Activated CD4-positive, alpha-beta T cell treated with anti-CD3 and anti-CD28 coated beads, Interleukin-2, amount 10 ng/mL, durations not matched to agents 7 days and 5 days (primary cell): ENCODE results near the gene GIMAP8. TPM values are rescaled to one million over a fixed set of nuclear protein-coding genes. Genes with fewer than 3 reads are reported as not detected.

Source experiments
- CTCF ChIA-PET: fragments of 350-600 bp; sonication (Branson Sonifier 250); formaldehyde crosslinking; loops from one replicate; lab custom pipeline; 2021; ENCODE audit warnings: antibody characterized with exemption; lab: Charles Lee
- POLR2A ChIA-PET: fragments of 350-600 bp; sonication (Branson Sonifier 250); formaldehyde crosslinking; loops from one replicate; lab custom pipeline; 2021; ENCODE audit warnings: antibody characterized with exemption; lab: Charles Lee
- DNase-seq: peaks from one replicate; pipeline ENCODE4 v3.0.0-alpha.2; 2020
- H3K27ac Mint-ChIP-seq: one replicate; pipeline ENCODE4 v1.8.0; 2021; ENCODE audit warnings: mild to moderate bottlenecking, moderate library complexity, mixed read lengths
- H3K27me3 Mint-ChIP-seq: one replicate; pipeline ENCODE4 v1.8.0; 2021; ENCODE audit warnings: mixed read lengths
- H3K36me3 Mint-ChIP-seq: one replicate; pipeline ENCODE4 v1.8.0; 2021; ENCODE audit warnings: low read depth, mixed read lengths
- H3K4me1 Mint-ChIP-seq: one replicate; pipeline ENCODE4 v1.8.0; 2021; ENCODE audit warnings: mixed read lengths
- H3K4me3 Mint-ChIP-seq: one replicate; pipeline ENCODE4 v1.8.0; 2021; ENCODE audit warnings: mild to moderate bottlenecking, moderate library complexity, mixed read lengths
- H3K9me3 Mint-ChIP-seq: one replicate; pipeline ENCODE4 v1.8.0; 2021; ENCODE audit warnings: mixed read lengths
- total RNA-seq, 2 experiments: library from RNA; stranded (reverse); gene quantifications; one replicate each; pipeline ENCODE4 v1.2.3, GENCODE V29; 2021

Gene GIMAP8
- total RNA-seq, 2 experiments from 2014 or later: 35.9 to 36.3 TPM

DNA sequence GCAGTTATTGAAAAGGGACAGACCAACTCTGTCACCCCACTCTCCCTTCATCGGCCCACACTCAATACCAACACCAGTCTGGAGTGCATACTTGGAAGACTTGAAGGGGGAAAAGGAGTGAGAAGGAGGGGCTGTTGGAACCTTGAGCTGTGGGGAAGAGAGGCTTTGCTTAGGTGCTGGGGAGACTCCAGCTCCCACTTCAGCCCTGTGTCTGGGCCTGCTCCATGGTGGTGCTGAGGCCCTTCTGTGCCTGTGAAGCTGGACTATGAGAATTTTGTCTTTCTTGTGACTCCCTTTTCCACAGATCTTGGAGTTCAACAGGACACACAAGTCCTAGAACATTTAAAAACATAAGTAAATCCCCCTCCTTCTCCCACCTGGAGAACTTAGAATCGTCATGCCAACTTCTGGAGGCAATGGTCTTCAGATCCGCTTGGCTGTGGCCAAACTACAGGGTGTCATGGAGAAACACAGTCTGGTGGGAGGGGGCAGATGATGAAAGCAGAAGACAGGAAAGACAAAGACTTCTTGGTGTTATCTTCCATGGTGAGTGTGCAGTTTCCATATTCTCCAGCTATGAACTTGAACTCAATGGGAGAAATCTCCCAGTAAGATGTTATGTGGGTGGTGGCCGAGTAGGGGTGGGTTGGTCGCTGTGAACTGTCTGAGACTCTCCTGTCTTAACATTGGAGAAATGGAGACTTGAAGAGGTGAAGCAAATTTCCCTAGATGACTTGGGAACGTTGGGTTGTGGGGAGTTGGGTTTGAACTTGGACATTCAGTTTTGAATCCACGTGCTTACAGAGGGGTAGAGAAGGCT lies 18.4 kb upstream of the GIMAP8 start:
- no peaks in the 10 kb centered on the region for H3K9me3 Mint-ChIP-seq
- CTCF ChIA-PET: interaction anchor here (0.9 to 3.7 kb wide), 6 partner anchors 13 to 135 kb away, joined by 3 to 16 read pairs (median 4); no protein-coding TSS in a partner anchor
- no peak for DNase-seq
- no peaks in the 10 kb centered on the region for H3K27me3 Mint-ChIP-seq
- peaks cover 45% of the 10 kb centered on the region for H3K4me1 Mint-ChIP-seq
- H3K36me3 Mint-ChIP-seq: peaks cover 2% of the 10 kb centered on the region
- H3K4me3 Mint-ChIP-seq: no peak overlapping the region
- no peak overlapping the region for H3K27ac Mint-ChIP-seq
- POLR2A ChIA-PET: no interaction called here

DNA sequence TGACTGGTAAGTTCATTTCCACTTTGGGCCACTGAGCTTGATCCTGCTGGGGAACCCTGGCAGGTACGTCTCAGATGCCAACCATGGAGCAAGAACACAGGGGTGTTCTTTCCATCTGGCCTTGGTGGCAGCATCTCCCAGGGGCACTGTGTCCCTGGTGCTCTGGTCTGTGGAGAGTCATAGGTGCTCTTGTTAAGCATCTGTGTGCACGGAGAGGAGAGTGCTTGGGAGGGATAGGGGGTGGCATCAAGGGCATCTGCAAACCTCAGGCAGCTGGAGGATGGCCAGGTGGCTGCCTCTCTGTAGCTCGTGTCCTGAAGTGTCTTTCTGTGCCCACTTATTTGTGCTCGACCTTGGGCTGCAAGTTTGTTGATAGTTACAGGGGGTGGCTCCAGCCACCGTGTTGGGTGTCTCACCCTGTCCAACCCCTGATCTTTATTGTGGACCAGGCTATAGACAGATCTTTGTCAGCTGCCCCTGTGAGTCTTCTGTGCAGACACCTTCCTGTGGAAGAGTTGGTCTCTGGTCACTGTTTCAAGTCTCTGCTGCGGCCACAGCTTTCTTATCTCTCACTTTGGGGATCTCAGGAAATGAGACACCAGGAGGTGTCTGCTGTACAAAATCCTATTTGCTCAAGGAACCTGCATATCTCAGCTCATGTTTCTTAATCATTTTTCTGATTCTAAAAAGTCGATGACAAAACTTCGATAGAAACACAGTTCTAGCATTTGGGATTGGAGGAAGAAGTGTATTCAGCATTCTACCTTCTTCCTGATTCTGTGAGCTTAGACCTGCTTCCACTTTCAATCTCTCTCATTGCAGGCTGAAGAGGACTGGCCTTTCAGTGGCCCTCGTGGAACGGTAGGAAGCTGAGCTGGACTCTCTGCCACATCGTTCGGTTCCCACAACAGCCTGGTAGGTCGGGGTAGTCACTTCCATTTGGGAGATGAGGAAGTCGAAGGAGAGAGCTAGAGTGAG lies 17.2 kb upstream of the GIMAP8 start:
- Mint-ChIP-seq H3K27ac (peak overlapping the region; percentile 86), H3K4me1 (peaks cover 45% of the 10 kb centered on the region), H3K9me3 (no peaks in the 10 kb centered on the region), H3K4me3 (peak overlapping the region; percentile 69), H3K27me3 (no peaks in the 10 kb centered on the region), H3K36me3 (peaks cover 2% of the 10 kb centered on the region)
- ChIA-PET CTCF (interaction anchor here (0.9 to 1.7 kb wide), 12 partner anchors 12 to 346 kb away, joined by 3 to 5 read pairs (median 3); partner anchors contain the start of genes GIMAP8, REPIN1 and ZNF775), POLR2A (interaction anchor here (0.7 kb wide), 1 partner anchor 21 kb away, joined by 3 read pairs; no protein-coding TSS in a partner anchor)
- no peak for DNase-seq

- no peak for DNase-seq
- Mint-ChIP-seq H3K4me1 (peaks cover 40% of the 10 kb centered on the region), H3K9me3 (no peaks in the 10 kb centered on the region), H3K4me3 (no peak overlapping the region), H3K27me3 (no peaks in the 10 kb centered on the region), H3K27ac (peak overlapping the region; percentile 86), H3K36me3 (peaks cover 2% of the 10 kb centered on the region)
- ChIA-PET POLR2A (interaction anchor here (0.6 kb wide), 1 partner anchor 23 kb away, joined by 3 read pairs; no protein-coding TSS in a partner anchor), CTCF (interaction anchor here (0.9 to 1.4 kb wide), 6 partner anchors 13 to 345 kb away, joined by 3 to 4 read pairs (median 3); partner anchors contain the start of genes GIMAP8, REPIN1 and ZNF775)
Observed at GRCh38 chr7:150434240-150434639, 16.2 kb upstream of the GIMAP8 start.

DNA sequence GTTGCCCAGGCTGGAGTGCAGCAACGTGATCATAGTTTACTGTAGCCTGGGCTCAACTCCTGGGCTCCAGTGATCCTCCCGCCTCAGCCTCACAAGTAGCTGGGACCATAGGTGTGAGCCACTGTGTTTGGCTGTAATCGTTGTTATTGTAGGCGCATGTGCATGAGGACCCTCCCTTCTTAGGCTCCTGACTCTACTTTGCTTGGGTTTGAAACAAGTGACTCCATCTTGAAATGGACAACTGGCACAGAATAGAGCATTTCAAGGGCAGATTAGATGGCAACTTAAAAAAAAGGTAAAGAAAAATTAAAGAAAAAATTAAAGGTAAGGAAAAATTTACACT lies 15.4 kb upstream of the GIMAP8 start:
- H3K36me3 Mint-ChIP-seq: peaks cover 5% of the 10 kb centered on the region
- H3K27ac Mint-ChIP-seq: no peak overlapping the region
- CTCF ChIA-PET: interaction anchor here (1.1 kb wide), 1 partner anchor 12 kb away, joined by 3 read pairs; no protein-coding TSS in a partner anchor
- DNase-seq: no peak
- peaks cover 43% of the 10 kb centered on the region for H3K4me1 Mint-ChIP-seq
- POLR2A ChIA-PET: interaction anchor here (0.6 kb wide), 1 partner anchor 22 kb away, joined by 3 read pairs; no protein-coding TSS in a partner anchor
- no peaks in the 10 kb centered on the region for H3K27me3 Mint-ChIP-seq
- peaks cover 3% of the 10 kb centered on the region for H3K9me3 Mint-ChIP-seq
- H3K4me3 Mint-ChIP-seq: no peak overlapping the region

DNA sequence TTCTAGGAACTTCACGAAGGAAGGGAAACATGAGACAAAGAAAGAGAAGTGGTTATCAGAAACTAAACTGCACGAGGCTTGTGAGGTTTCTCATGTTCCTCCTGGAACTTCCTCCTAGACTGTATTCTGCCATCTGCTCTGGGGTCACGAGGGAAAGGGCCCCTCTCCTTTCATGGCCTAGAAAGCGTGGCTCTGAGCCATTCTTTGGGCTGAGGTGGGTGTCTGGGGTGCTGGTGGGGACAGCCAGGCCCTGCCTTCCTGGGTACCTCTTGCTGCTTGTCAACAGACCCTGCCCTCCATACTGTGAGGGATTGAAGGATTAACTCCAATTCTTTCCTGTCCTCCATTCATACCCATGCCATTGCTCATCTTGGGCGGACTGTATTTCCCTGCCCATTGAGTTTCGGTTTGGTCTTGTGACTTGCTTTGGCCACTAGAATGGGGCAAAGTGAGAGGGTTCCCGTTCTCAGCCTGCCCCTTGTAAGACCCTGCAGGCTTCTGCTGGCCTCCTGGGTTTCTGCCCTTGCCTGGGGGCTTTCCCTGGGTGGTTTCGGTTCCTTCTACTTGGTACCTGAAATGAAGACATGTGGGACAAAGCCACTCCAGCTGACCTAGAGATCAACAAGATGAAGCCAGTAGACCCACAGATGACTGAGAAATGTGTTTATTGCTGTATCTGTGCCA lies 14.9 kb upstream of the GIMAP8 start:
- peaks cover 7% of the 10 kb centered on the region for H3K9me3 Mint-ChIP-seq
- ChIA-PET POLR2A (no interaction called here), CTCF (interaction anchor here (1.1 kb wide), 1 partner anchor 12 kb away, joined by 3 read pairs; no protein-coding TSS in a partner anchor)
- DNase-seq: no peak
- no peak overlapping the region for H3K27ac Mint-ChIP-seq
- peaks cover 48% of the 10 kb centered on the region for H3K4me1 Mint-ChIP-seq
- H3K4me3 Mint-ChIP-seq: no peak overlapping the region
- H3K27me3 Mint-ChIP-seq: no peaks in the 10 kb centered on the region
- H3K36me3 Mint-ChIP-seq: peaks cover 8% of the 10 kb centered on the region

GRCh38 chr7:150439967-150440366 lies 10.5 kb upstream of the GIMAP8 start:
- no peak overlapping the region for H3K27ac Mint-ChIP-seq
- peaks cover 29% of the 10 kb centered on the region for H3K4me1 Mint-ChIP-seq
- DNase-seq: no peak
- POLR2A ChIA-PET: no interaction called here
- peaks cover 33% of the 10 kb centered on the region for H3K36me3 Mint-ChIP-seq
- CTCF ChIA-PET: interaction anchor here (0.6 to 1.1 kb wide), 4 partner anchors 9 to 563 kb away, joined by 3 to 4 read pairs (median 4); no protein-coding TSS in a partner anchor
- H3K9me3 Mint-ChIP-seq: peaks cover 23% of the 10 kb centered on the region
- no peaks in the 10 kb centered on the region for H3K27me3 Mint-ChIP-seq
- no peak overlapping the region for H3K4me3 Mint-ChIP-seq

DNA sequence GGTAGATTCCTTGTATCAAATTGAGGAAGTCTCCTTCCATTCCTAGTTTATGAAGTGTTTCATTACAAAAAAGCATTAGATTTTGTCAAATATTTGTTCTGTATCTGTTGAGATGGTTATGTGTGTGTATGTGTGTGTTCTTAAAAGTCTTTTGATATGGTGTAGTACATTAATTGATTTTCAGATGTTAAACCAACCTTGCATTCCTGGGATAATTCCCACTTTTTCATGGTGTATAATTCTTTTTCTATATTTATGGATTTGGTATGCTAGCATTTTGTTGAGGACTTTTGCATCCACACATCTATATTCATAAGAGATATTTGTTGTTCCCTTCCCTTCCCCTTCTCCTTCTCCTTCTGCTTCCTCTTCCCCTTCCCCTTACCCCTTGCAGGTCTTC lies 8.9 kb upstream of the GIMAP8 start:
- CTCF ChIA-PET: no interaction called here

GRCh38 chr7:150442811-150443210 lies 7.6 kb upstream of the GIMAP8 start:
- peaks cover 37% of the 10 kb centered on the region for H3K4me1 Mint-ChIP-seq
- peaks cover 36% of the 10 kb centered on the region for H3K36me3 Mint-ChIP-seq
- H3K27me3 Mint-ChIP-seq: no peaks in the 10 kb centered on the region
- no peak overlapping the region for H3K27ac Mint-ChIP-seq
- ChIA-PET POLR2A (no interaction called here), CTCF (no interaction called here)
- H3K4me3 Mint-ChIP-seq: no peak overlapping the region
- DNase-seq: no peak
- H3K9me3 Mint-ChIP-seq: peaks cover 23% of the 10 kb centered on the region

More for the DNA sequence above, 8.9 kb upstream of the GIMAP8 start:
- Mint-ChIP-seq H3K27ac (no peak overlapping the region), H3K27me3 (no peaks in the 10 kb centered on the region), H3K9me3 (peaks cover 23% of the 10 kb centered on the region), H3K36me3 (peaks cover 36% of the 10 kb centered on the region), H3K4me1 (peaks cover 25% of the 10 kb centered on the region), H3K4me3 (no peak overlapping the region)
- no peak for DNase-seq
- POLR2A ChIA-PET: no interaction called here

DNA sequence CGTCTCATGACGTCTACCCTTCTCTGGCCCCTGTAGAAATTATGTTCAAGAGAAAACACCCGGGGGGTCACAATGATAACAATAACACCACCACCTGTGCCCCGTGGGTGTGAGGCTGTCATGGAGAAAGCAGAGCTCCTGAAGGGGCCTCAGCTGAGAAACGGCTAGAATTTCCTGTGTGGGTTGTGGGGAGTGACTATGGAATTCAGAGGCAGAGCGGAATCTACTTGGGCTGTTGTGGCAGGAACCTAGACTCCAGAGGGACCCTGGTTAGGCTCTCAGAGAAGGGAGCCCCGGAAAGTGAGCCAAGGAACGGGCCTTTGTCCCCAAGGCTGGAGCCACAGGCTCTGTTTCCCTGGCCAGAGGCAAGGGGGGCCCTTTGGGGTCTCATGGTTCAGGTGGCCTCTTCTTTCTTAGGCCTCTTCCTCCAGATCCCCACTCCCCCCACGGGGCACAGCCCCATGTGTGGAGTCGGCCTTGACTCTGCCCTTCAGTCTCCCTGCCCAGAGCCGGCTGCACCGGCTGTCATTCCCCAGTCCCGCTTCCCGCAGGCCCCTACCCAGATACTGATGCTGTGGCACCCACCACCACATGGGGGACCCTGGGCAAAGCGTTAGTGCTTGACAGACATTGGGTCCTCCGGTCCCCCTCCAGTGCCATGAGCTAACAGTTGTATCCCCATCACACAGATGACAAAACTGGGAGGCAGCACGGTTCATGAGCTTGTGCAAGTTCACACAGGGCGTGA lies 6.5 kb upstream of the GIMAP8 start:
- peaks cover 23% of the 10 kb centered on the region for H3K9me3 Mint-ChIP-seq
- H3K4me3 Mint-ChIP-seq: no peak overlapping the region
- peaks cover 36% of the 10 kb centered on the region for H3K36me3 Mint-ChIP-seq
- H3K27ac Mint-ChIP-seq: no peak overlapping the region
- ChIA-PET CTCF (interaction anchor here (0.8 to 2.1 kb wide), 2 partner anchors 11 to 315 kb away, joined by 3 to 5 read pairs; no protein-coding TSS in a partner anchor), POLR2A (no interaction called here)
- H3K27me3 Mint-ChIP-seq: no peaks in the 10 kb centered on the region
- no peak for DNase-seq
- H3K4me1 Mint-ChIP-seq: peaks cover 45% of the 10 kb centered on the region

GRCh38 chr7:150444674-150445365 lies 5.6 kb upstream of the GIMAP8 start:
- no peak for DNase-seq

More at GRCh38 chr7:150444674-150445365, 5.6 kb upstream of the GIMAP8 start:
- H3K27ac Mint-ChIP-seq: peak overlapping the region; percentile 22
- H3K27me3 Mint-ChIP-seq: no peaks in the 10 kb centered on the region
- H3K4me1 Mint-ChIP-seq: peaks cover 47% of the 10 kb centered on the region
- H3K4me3 Mint-ChIP-seq: no peak overlapping the region
- H3K9me3 Mint-ChIP-seq: peaks cover 22% of the 10 kb centered on the region
- ChIA-PET POLR2A (no interaction called here), CTCF (interaction anchor here (0.8 to 2.1 kb wide), 3 partner anchors 12 to 314 kb away, joined by 3 to 5 read pairs (median 5); no protein-coding TSS in a partner anchor)
- H3K36me3 Mint-ChIP-seq: peaks cover 35% of the 10 kb centered on the region
